Left lobe of liver (tissue), 2 donors: ENCODE measurements around the gene KAZN. TPM values are rescaled to one million over a fixed set of nuclear protein-coding genes. Genes with fewer than 3 reads are reported as not detected.

Source experiments
- ATAC-seq: fragments of 200-7000 bp; cut with Tn5 transposase; one replicate; pipeline ENCODE4 v1.9.1; 2020; ENCODE audit warnings: mild to moderate bottlenecking, moderate library complexity
- DNase-seq: peaks from one replicate; pipeline ENCODE4 v3.0.0-alpha.2; 2020; ENCODE audit warnings: low spot score
- total RNA-seq: library from RNA; stranded (reverse); gene quantifications from one replicate; pipeline ENCODE4 v1.2.1, GENCODE V29; 2021
- donor health status: DM: no; HTN: no; CAD: no; lungs with moderate emphysema.
- donor health status: DM: no; HTN: yes; CAD: no.

KAZN gene
- total RNA-seq, 1 donor from 2014 or later: 4.4 TPM

GRCh38 chr1:14761291-14762153 lies 163.0 kb downstream of the KAZN start:
- no peak for DNase-seq
- ATAC-seq: no peak

GRCh38 chr1:14763977-14764376 lies 165.5 kb downstream of the KAZN start:
- no peak for DNase-seq
- no peak for ATAC-seq

DNA sequence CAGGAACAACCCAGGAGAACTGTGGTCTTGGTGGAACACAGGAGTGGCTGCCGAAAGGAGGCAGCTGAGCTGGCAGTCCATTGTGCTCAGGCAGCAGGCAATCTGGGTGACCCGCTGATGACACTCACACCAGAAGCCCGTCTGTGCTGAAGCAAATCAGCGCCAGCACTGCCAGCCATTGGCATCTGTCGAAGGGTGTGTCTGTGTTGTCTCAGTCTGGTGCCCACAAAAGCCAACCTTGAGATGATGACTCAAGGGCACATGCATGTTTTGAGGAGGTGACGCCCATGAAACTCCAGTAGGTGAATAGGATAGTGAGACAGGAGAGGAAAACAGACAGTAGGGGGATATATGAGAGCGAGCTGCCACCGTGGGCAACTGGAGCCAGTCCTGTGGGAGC lies 167.3 kb downstream of the KAZN start:
- ATAC-seq: no peak
- DNase-seq: no peak

DNA sequence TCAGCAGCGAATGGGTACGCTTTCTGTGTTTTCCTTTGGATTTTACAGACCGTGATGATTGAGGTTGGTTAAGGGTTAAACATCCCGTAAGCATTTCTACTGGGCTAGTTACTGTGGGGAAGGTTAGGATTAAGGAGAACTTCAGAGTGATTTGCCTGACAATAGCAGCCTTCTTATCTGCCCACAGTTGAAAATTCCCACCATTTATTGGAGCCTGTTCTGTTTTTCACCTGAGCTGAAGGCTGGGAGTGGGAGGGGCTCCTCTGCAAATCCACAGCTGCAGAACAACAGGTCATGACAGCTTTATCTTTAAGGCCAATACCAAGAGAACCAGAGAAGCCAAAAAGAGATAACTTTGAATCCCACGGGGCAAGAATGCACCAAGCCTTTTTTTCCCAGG lies 168.6 kb downstream of the KAZN start:
- no peak for DNase-seq
- ATAC-seq: no peak

- ATAC-seq (no peak), DNase-seq (no peak)
Observed at GRCh38 chr1:14768582-14769304, 170.3 kb downstream of the KAZN start.

DNA sequence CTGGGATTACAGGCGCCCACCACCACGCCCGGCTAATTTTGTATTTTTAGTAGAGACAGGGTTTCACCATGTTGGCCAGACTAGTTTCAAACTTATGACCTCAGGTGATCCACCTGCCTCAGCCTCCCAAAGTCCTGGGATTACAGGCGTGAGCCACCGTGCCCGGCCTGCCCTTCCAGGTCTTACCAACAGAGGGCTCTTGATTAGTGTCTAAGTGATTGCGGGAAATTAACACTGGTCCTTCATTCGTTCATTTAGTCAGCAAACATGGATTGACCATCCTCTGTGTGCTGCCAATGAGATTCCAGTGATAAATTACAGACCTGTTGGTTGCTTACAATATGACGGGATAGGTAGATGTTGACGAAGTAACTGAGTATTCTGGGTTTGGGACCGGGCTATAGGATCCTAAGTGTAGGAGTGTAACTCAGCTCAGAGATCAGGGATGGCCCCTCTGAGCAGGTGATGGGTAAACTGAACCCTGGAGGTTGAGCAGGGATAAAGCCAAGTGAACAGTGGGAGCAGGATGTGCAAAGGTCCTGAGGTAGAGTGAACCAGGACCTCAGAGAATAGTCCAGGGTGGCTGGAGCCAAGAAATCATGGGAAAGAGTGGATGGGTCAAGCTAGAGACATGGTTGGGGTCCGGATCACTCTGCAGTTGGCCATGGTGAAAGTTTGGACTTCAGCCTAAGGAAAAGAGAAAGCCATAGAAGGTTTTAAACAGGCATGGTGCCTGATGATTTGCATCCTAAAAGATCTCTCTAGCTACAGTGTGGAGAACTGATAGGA lies 171.2 kb downstream of the KAZN start:
- DNase-seq (no peak), ATAC-seq (no peak)

DNA sequence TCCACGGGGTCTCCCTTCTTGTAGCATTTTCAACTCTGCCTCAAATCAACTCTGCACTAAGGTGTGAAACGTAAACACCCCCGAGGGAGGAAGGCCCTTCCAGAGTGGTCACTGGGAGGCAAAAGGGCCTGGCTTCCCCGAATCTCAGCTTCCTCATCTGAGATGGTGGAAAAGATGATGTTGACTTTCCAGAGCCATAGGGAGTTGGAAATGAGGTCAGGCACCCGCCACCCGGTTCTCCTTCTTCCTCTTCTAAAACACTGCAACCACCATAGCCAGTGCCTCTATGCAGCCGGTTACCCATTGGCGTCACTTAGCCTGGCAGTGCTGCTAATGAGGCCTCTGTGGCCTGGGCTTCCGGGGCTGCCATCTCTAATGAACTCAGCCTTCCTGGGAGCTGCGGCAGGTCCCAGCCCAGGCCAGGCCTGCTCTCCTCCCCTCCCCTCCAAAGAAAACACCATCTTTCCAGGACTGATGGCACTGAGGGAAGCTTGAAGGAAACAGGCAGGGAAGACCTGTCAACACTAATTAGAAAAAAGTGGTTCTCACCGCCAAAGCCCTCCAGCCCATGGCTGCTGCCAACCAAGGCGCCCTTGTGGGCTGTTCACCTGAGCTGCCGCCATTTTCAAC lies 175.0 kb downstream of the KAZN start:
- no peak for DNase-seq

GRCh38 chr1:14774225-14774624 lies 175.7 kb downstream of the KAZN start:
- DNase-seq (no peak), ATAC-seq (no peak)

More for the DNA sequence above, 175.0 kb downstream of the KAZN start:
- no peak for ATAC-seq

GRCh38 chr1:14774988-14775387 lies 176.5 kb downstream of the KAZN start:
- ATAC-seq (no peak), DNase-seq (no peak)

DNA sequence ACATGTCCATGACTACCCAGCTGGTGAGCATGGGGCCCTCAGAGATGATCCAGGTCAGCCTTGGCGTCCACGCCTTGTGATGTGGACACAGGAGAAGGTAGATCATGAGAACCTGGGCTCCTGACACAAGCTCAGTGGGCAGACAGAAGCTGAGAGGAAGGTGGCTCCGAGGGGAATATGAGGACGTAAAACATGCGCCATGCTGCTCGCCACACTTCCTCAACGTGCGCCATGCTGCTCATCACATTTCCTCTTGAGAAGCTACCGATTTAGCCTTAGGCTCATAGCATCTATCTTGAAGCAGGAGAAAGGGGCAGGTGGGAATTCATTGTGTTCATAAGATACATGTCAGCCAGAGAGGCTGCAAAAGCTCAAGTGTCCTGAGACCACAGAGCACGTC lies 176.9 kb downstream of the KAZN start:
- no peak for ATAC-seq
- no peak for DNase-seq

DNA sequence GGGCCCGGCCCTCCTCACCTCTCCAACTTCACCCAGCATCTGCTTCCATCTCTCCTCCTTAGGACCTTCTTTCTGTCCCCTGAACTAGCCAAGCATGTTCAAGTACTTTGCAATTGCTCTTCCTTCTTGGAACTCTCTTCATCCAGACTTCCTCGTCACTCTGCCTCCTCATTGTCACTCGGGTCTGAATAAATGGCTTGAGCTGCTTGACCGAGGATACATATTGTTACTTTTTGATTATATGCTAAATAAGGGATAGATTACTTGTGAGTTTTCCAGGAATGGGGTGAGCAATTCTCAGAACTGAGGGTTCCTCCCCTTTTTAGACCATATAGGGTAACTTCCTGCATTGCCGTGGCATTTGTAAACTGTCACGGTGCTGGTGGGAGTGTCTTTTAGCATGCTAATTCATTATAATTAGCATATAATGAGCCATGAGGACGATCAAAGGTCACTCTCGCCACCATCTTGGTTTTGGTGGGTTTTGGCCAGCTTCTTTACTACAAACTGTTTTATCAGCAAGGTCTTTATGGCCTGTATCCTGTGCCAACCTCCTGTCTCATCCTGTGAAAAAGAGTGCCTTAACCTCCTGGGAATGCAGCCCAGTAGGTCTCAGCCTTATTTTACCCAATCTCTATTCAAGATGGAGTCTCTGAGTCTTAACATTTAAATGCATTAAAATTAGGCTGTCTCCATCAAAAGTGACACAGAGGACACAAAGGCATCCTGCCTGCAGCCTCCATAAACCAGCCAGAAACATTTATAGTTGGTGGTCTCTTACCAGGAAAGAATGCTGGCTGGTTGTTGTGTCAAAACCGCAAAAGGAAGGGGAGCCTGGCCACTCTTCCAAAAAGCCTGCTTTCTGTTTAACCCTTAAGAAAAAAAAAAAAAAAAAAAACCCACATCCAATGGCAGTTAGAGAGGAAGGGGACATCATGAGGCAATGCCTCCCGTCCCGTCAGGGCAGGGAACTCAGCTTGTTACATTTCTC lies 179.3 kb downstream of the KAZN start:
- no peak for DNase-seq
- no peak for ATAC-seq

- ATAC-seq: no peak
- DNase-seq: no peak
Observed at GRCh38 chr1:14778541-14778897, 180.0 kb downstream of the KAZN start.

DNA sequence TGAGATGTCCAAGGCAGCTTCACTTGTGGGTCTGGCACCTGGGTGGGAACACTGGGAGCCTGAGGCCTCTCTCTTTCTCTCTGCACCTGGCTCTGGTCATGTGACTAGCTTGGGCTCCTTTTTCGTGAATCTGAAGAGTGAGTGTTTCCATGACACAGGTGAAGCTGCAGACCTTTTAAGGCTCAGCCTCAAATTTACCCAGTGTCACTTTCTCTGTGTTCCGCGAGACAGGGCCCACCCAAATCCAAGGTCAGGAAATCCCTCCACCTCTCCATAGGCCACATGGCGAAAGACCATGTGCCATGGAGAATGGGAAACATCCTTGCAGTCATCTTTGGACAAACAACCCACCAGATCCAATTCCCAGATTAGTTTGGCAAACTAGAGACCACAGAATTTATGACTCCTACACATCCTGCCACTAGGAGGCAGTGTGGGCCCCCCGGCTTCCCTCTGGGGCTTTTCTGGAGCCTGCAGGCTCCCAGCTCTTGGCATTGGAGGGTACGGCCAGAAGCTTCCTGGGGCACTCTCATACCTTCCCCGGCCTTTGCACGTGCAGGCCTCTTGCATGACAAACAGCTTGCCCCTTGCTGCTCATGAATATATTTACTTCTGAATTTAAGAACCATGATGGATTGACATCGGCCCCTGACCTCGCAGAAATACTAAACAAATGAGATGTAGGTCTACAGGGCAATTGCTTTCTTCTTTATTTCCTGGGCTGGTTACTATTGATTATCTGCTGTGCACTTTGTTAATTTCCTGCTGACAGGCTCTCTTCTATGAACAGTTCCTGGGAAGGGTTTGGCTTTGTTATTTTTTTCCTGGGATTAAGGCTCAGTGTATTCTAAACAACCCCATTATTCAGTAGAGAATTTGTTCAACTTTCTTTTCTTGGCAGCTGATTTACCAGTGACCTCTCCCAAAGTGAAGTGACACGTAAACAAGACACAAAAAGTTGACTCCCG lies 180.7 kb downstream of the KAZN start:
- peak; percentile 75 for ATAC-seq
- DNase-seq: no peak

DNA sequence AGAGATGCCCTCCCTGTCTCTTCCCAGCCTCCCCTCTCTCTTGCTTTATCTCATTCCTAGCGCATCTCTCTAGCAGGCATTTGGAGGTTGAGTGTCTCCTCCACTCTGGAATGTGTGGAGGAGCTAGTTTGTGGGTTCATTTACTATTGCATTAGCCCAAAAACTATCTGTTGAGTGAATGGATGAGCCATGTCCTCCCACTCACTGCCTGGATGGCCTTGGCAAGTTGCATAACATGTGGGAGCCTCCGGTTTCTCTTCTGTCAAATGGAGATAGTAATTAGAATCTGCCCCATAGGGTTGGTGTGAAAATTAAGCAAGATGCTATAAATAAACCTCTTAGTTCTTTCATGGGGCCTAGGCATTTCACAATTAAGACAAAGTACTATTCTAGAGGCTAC lies 181.8 kb downstream of the KAZN start:
- ATAC-seq (no peak), DNase-seq (no peak)

DNA sequence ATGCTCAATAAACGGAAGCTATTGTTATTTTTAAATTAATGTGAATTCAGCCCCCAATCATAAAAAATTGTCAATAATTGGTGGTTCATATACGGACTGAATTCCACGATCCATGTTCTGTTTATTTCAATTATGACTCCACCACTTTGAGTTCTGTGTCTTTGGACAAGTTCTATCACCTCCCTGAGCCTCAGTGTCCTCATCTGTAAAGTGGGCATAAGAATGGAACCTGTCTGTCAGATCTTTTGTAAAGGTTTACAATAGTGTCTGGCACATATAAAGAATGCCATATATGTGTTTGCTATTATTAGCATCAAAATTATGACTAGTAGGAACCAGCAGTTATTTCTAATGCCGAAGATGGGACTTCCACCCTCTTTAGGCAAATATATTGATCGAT lies 183.3 kb downstream of the KAZN start:
- DNase-seq (no peak), ATAC-seq (no peak)

- no peak for ATAC-seq
Observed at GRCh38 chr1:14782741-14783591, 184.5 kb downstream of the KAZN start.

DNA sequence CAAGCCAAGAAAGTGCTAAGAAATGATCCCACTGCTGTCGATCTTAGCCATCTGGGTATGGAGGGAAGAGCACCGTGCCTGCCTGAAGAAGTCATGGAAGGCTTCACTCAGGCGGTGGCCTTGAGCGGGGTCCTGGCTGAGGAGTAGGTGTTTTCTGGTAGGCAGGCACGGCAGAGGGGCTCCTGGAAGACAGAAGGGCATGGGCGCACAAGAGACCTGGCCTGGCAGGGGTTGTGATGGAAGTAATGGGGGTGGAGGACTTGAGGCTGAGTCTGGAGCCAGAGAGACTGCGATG lies 185.1 kb downstream of the KAZN start:
- no peak for ATAC-seq
- DNase-seq: no peak

More at GRCh38 chr1:14782741-14783591, 184.5 kb downstream of the KAZN start:
- no peak for DNase-seq
